OCI-LY3 (cell line): ENCODE results near the gene PPCDC.

Source experiments
- EZH2phosphoT487 ChIP-seq: fragments of 200-600 bp; shearing (Covaris generic); IDR thresholded peaks from 2 replicates; pipeline ENCODE4 v1.6.1; 2018; ENCODE audit warnings: antibody characterized with exemption, mixed run types, low read depth
- TF ChIP-seq, protein P1 (sequence below): fragments of 200-600, 300-600 bp; sonication (generic); IDR thresholded peaks from 2 replicates; pipeline ENCODE4 v1.5.1; 2014; ENCODE audit warnings: antibody characterized with exemption, low read length, low read depth

GRCh38 chr15:75033809-75034208, 10.4 kb downstream of the PPCDC start:
- TF ChIP-seq, protein P1, sequence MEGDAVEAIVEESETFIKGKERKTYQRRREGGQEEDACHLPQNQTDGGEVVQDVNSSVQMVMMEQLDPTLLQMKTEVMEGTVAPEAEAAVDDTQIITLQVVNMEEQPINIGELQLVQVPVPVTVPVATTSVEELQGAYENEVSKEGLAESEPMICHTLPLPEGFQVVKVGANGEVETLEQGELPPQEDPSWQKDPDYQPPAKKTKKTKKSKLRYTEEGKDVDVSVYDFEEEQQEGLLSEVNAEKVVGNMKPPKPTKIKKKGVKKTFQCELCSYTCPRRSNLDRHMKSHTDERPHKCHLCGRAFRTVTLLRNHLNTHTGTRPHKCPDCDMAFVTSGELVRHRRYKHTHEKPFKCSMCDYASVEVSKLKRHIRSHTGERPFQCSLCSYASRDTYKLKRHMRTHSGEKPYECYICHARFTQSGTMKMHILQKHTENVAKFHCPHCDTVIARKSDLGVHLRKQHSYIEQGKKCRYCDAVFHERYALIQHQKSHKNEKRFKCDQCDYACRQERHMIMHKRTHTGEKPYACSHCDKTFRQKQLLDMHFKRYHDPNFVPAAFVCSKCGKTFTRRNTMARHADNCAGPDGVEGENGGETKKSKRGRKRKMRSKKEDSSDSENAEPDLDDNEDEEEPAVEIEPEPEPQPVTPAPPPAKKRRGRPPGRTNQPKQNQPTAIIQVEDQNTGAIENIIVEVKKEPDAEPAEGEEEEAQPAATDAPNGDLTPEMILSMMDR = no peak
- no peak for TF ChIP-seq EZH2phosphoT487
